Smooth muscle cell (in vitro differentiated cells): Measurements from ENCODE around the gene TIMP3. TPM values are rescaled to one million over a fixed set of nuclear protein-coding genes. Genes with fewer than 3 reads are reported as not detected.

Source experiments
- DNase-seq: peaks from one replicate; lab custom pipeline; 2025; ENCODE audit not compliant: unreplicated experiment; lab: John Stamatoyannopoulos, UW
- H2AFZ ChIP-seq: fragments of 200-600 bp; sonication (generic); 2 replicates; pipeline ENCODE4 v1.6.0; 2016; ENCODE audit warnings: antibody characterized with exemption, low read depth, mild to moderate bottlenecking
- H3F3A ChIP-seq: fragments of 200-600 bp; sonication (generic); 2 replicates; pipeline ENCODE4 v1.6.0; 2017; ENCODE audit warnings: antibody characterized with exemption, low read depth
- H3K27ac ChIP-seq: fragments of 200-600 bp; sonication (generic); 2 replicates; pipeline ENCODE4 v1.5.1; 2016; ENCODE audit warnings: low read depth, mild to moderate bottlenecking
- H3K27me3 ChIP-seq: fragments of 200-600 bp; sonication (generic); 2 replicates; pipeline ENCODE4 v1.6.1; 2016; ENCODE audit warnings: low read depth, mild to moderate bottlenecking
- H3K36me3 ChIP-seq: fragments of 200-600 bp; sonication (generic); 2 replicates; pipeline ENCODE4 v1.5.1; 2016; ENCODE audit warnings: low read depth
- H3K4me1 ChIP-seq: fragments of 200-600 bp; sonication (generic); 2 replicates; pipeline ENCODE4 v1.5.1; 2016; ENCODE audit warnings: low read depth
- H3K4me2 ChIP-seq: fragments of 200-600 bp; sonication (generic); 2 replicates; pipeline ENCODE4 v1.6.0; 2016; ENCODE audit warnings: mild to moderate bottlenecking
- H3K4me3 ChIP-seq: fragments of 200-600 bp; sonication (generic); 2 replicates; pipeline ENCODE4 v1.5.1; 2016; ENCODE audit warnings: mild to moderate bottlenecking
- H3K79me2 ChIP-seq: fragments of 200-600 bp; sonication (generic); 2 replicates; pipeline ENCODE4 v1.6.0; 2016; ENCODE audit warnings: low read depth, mild to moderate bottlenecking
- H3K9ac ChIP-seq: fragments of 200-600 bp; sonication (generic); 2 replicates; pipeline ENCODE4 v1.6.0; 2016; ENCODE audit warnings: low read depth
- H3K9me3 ChIP-seq: fragments of 200-600 bp; sonication (generic); replicated peaks from 2 replicates; pipeline ENCODE4 v1.5.1; 2016; ENCODE audit warnings: low read depth
- H4K20me1 ChIP-seq: fragments of 200-600 bp; sonication (generic); 2 replicates; pipeline ENCODE4 v1.6.0; 2016; ENCODE audit warnings: low read depth
- CTCF ChIP-seq: fragments of 200-600 bp; sonication (generic); IDR thresholded peaks from 2 replicates; pipeline ENCODE4 v1.5.1; 2017; ENCODE audit warnings: borderline replicate concordance, mild to moderate bottlenecking, antibody characterized with exemption; ENCODE audit not compliant: insufficient read depth, poor library complexity, severe bottlenecking
- WGBS: methylation state at CpG from one replicate; pipeline ENCODE4 v1.1.7; 2016; ENCODE audit warnings: low lambda C conversion rate; 5-methylcytosine and 5-hydroxymethylcytosine counted together
- polyA plus RNA-seq: library from polyadenylated mRNA; unstranded; fragments of >200 nt; fragmentation: Nextera tagmentation; extraction: Ambion mirVana; gene quantifications from 2 replicates; pipeline ENCODE4 v1.2.1, GENCODE V29; 2016
- total RNA-seq: library from RNA; depleted of rRNA; stranded (reverse); fragments of >200 nt; gene quantifications from 2 replicates; pipeline ENCODE4 v1.2.3, GENCODE V29; 2014

The TIMP3 gene
- total and polyA plus RNA-seq, 2 experiments from 2014 or later, result 3,210 to 3,942 TPM

- 92% methylated on average over 6 of the region's 6 CpGs for WGBS
- TF ChIP-seq CTCF, result no peak
- Histone ChIP-seq H3F3A (no peaks in the 10 kb centered on the region), H3K79me2 (no peaks in the 10 kb centered on the region), H2AFZ (no peak overlapping the region), H3K36me3 (no peaks in the 10 kb centered on the region), H3K27ac (no peak overlapping the region), H3K4me2 (no peak overlapping the region), H3K9ac (no peak overlapping the region), H3K27me3 (peaks cover 14% of the 10 kb centered on the region), H3K9me3 (no peaks in the 10 kb centered on the region), H3K4me3 (no peak overlapping the region), H4K20me1 (no peaks in the 10 kb centered on the region), H3K4me1 (no peaks in the 10 kb centered on the region)
- no peak for DNase-seq
Observed at GRCh38 chr22:32910429-32910772, 108.9 kb downstream of the TIMP3 start.

- Histone ChIP-seq H3K27ac (no peak overlapping the region), H3K4me3 (no peak overlapping the region), H4K20me1 (no peaks in the 10 kb centered on the region), H3K79me2 (no peaks in the 10 kb centered on the region), H3F3A (no peaks in the 10 kb centered on the region), H3K9ac (no peak overlapping the region), H3K27me3 (peaks cover 14% of the 10 kb centered on the region), H3K4me2 (no peak overlapping the region), H3K4me1 (no peaks in the 10 kb centered on the region), H2AFZ (no peak overlapping the region), H3K9me3 (peaks cover 3% of the 10 kb centered on the region), H3K36me3 (no peaks in the 10 kb centered on the region)
- 64% methylated on average over 9 of the region's 9 CpGs for WGBS
- no peak for TF ChIP-seq CTCF
- DNase-seq, result no peak
Observed at GRCh38 chr22:32911503-32911902, 110.0 kb downstream of the TIMP3 start.
